B cell (primary cell): ENCODE data around the gene PLA2G5. TPM values are rescaled to one million over a fixed set of nuclear protein-coding genes. Genes with fewer than 3 reads are reported as not detected.

Experiments
- ATAC-seq: fragments of 200-7000 bp; cut with Tn5 transposase; one replicate; pipeline ENCODE4 v1.10.0; 2021; ENCODE audit warnings: low read depth, mild to moderate bottlenecking, moderate number of reproducible peaks, moderate library complexity
- CTCF ChIA-PET: fragments of 350-600 bp; sonication (Branson Sonifier 250); formaldehyde crosslinking; loops from one replicate; lab custom pipeline; 2021; ENCODE audit warnings: antibody characterized with exemption, inconsistent platforms; lab: Charles Lee
- POLR2A ChIA-PET: fragments of 350-600 bp; sonication (Branson Sonifier 250); formaldehyde crosslinking; loops from one replicate; lab custom pipeline; 2021; ENCODE audit warnings: antibody characterized with exemption; lab: Charles Lee
- DNase-seq: peaks from one replicate; pipeline ENCODE4 v3.0.0; 2013
- H2AFZ ChIP-seq: 2 replicates; pipeline ENCODE4 v1.6.1; 2012; ENCODE audit warnings: mild to moderate bottlenecking, low read depth, low read length; ENCODE audit not compliant: insufficient read depth, poor library complexity, severe bottlenecking
- H3K27ac ChIP-seq, 2 donors: 1 replicate in 1 of 2; 2 replicates in 1 of 2; pipeline ENCODE4 v1.5.1; 2012 to 2013; ENCODE audit warnings: low read length in 2 of 2, mild to moderate bottlenecking in 2 of 2, moderate library complexity in 1 of 2
- H3K27me3 ChIP-seq, 4 experiments: fragments of 200-600 bp in 1 of 4; sonication (generic) in 1 of 4; replicated peaks in 1 of 4; 1 replicate in 2 of 4; 2 replicates in 2 of 4; pipeline versions ENCODE4 v1.6.1 to v1.7.0; 2013 to 2016; ENCODE audit warnings: low read length in 3 of 4, mild to moderate bottlenecking in 2 of 4, mixed read lengths in 1 of 4, moderate library complexity in 1 of 4; ENCODE audit not compliant: insufficient read depth in 4 of 4, control insufficient read depth in 3 of 4; ENCODE audit errors: control extremely low read depth in 1 of 4
- H3K36me3 ChIP-seq, 2 experiments: replicated peaks in 1 of 2; 1 replicate in 1 of 2; 2 replicates in 1 of 2; pipeline versions ENCODE4 v1.6.1 to v1.7.1; 2013; ENCODE audit warnings: low read length in 1 of 2; ENCODE audit not compliant: insufficient read depth in 2 of 2, control insufficient read depth in 1 of 2; ENCODE audit errors: control extremely low read depth in 1 of 2, extremely low read depth in 1 of 2
- H3K4me1 ChIP-seq, 2 donors: fragments of 200-600 bp in 1 of 2; sonication (generic) in 1 of 2; 1 replicate in 1 of 2; 2 replicates in 1 of 2; pipeline versions ENCODE4 v1.5.1 to v1.6.1; 2013 to 2017; ENCODE audit warnings: low read length in 2 of 2; ENCODE audit not compliant: control insufficient read depth in 2 of 2, insufficient read depth in 2 of 2
- H3K4me2 ChIP-seq: replicated peaks from 2 replicates; pipeline ENCODE3; 2012; ENCODE audit warnings: mild to moderate bottlenecking, low read depth, low read length; ENCODE audit not compliant: poor library complexity, severe bottlenecking
- H3K4me3 ChIP-seq, 5 experiments: fragments of 200-600 bp in 1 of 5; sonication (generic) in 1 of 5; 1 replicate in 3 of 5; 2 replicates in 2 of 5; pipeline versions ENCODE4 v1.5.1 to v1.7.0; 2011 to 2016; ENCODE audit warnings: low read length in 4 of 5, mild to moderate bottlenecking in 4 of 5, low read depth in 2 of 5, control low read depth in 1 of 5, moderate library complexity in 1 of 5; ENCODE audit not compliant: insufficient read depth in 1 of 5; ENCODE audit errors: control extremely low read depth in 1 of 5, extremely low read depth in 1 of 5
- H3K79me2 ChIP-seq: fragments of 200-600 bp; sonication (generic); one replicate; pipeline ENCODE4 v1.6.0; 2016; ENCODE audit warnings: low read length; ENCODE audit not compliant: control insufficient read depth, insufficient read depth
- H3K9ac ChIP-seq: fragments of 200-600 bp; sonication (generic); 2 replicates; pipeline ENCODE4 v1.6.1; 2017; ENCODE audit warnings: mild to moderate bottlenecking, low read length, moderate library complexity
- H3K9me3 ChIP-seq, 3 donors: one replicate each; pipeline versions ENCODE4 v1.6.1 to v1.7.1; 2013; ENCODE audit warnings: low read length in 2 of 3; ENCODE audit not compliant: control insufficient read depth in 2 of 3, insufficient read depth in 1 of 3; ENCODE audit errors: control extremely low read depth in 1 of 3
- H4K20me1 ChIP-seq: 2 replicates; pipeline ENCODE4 v1.6.0; 2012; ENCODE audit warnings: mild to moderate bottlenecking, low read length; ENCODE audit not compliant: insufficient read depth, control insufficient read depth, poor library complexity, severe bottlenecking
- H3K27ac Mint-ChIP-seq: one replicate; pipeline ENCODE4 v1.8.0; 2021; ENCODE audit warnings: mixed read lengths
- H3K27me3 Mint-ChIP-seq: one replicate; pipeline ENCODE4 v1.8.0; 2021; ENCODE audit warnings: mixed read lengths
- H3K4me1 Mint-ChIP-seq: one replicate; pipeline ENCODE4 v1.8.0; 2021; ENCODE audit warnings: mixed read lengths
- H3K4me3 Mint-ChIP-seq: one replicate; pipeline ENCODE4 v1.8.0; 2021; ENCODE audit warnings: mixed read lengths
- H3K9me3 Mint-ChIP-seq: one replicate; pipeline ENCODE4 v1.8.0; 2022; ENCODE audit warnings: mixed read lengths; ENCODE audit not compliant: insufficient read depth
- EZH2 ChIP-seq: IDR thresholded peaks from 2 replicates; pipeline ENCODE4 v1.6.1; 2012; ENCODE audit warnings: borderline replicate concordance, low read depth, mild to moderate bottlenecking, moderate library complexity, low read length; ENCODE audit not compliant: insufficient read depth, poor library complexity, severe bottlenecking
- WGBS: methylation state at CpG from one replicate; pipeline ENCODE4 v1.1.5; 2013; ENCODE audit warnings: missing lambda C conversion rate; ENCODE audit not compliant: insufficient coverage; 5-methylcytosine and 5-hydroxymethylcytosine counted together
- intact Hi-C: fragments of 100-400 bp; cut with micrococcal nuclease; formaldehyde crosslinking; loops from one replicate; pipeline ENCODE4 v1.10.0; 2022
- polyA plus RNA-seq: library from polyadenylated mRNA; depleted of rRNA; stranded (reverse); fragments of >200 nt; gene quantifications from 2 replicates; pipeline ENCODE4 v1.2.3, GENCODE V29; 2012
- total RNA-seq, 2 donors: library from RNA; stranded (reverse); fragments of 120-200 nt in 1 of 2; gene quantifications; 1 replicate in 1 of 2; 2 replicates in 1 of 2; pipeline versions ENCODE4 v1.2.3 to v1.2.4, GENCODE V29; 2013 to 2022
- TF ChIP-seq, protein P1 (sequence below): fragments of 200-600 bp; IDR thresholded peaks from one replicate; pipeline ENCODE4 v1.8.0; 2022; ENCODE audit warnings: antibody characterized with exemption, mild to moderate bottlenecking

Gene PLA2G5
- total and polyA plus RNA-seq, 2 donors (not counting 1 experiment from before 2014, with no cell fraction given) = not detected

DNA sequence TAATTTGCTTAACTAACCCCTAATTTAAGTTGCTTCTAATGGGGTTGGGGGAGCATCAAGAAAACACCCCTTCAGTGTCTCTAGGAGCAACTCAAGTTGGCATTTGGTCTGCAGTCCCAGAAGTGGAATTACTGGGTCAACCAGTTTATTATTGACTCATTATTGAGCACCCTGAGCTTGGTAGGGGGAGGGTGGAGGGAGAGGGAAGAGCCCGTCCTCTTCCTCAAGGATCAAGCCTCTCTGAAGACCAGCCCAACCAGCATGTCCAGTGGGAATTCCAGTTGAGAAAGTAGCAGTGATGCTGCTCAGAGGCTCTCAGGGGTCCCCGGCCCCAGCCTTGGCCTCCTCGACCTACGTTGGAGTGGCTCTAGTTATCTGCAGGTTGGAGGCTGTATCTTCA lies 67.1 kb downstream of the PLA2G5 start:
- no peak overlapping the region for H2AFZ ChIP-seq
- peaks cover 0 to 6% (median 0%) of the 10 kb centered on the region in 4 experiments for H3K27me3 ChIP-seq
- no peak overlapping the region for H3K27ac ChIP-seq
- WGBS = 95% methylated on average over 3 of the region's 4 CpGs
- Mint-ChIP-seq H3K4me3 (no peak overlapping the region), H3K9me3 (no peaks in the 10 kb centered on the region), H3K27me3 (peaks cover 13% of the 10 kb centered on the region), H3K27ac (no peak overlapping the region), H3K4me1 (no peaks in the 10 kb centered on the region)
- intact Hi-C loops = no loop called here
- ChIA-PET POLR2A (no interaction called here), CTCF (no interaction called here)
- no peaks in the 10 kb centered on the region for H3K4me1 ChIP-seq
- ATAC-seq (no peak), DNase-seq (no peak)
- no peaks in the 10 kb centered on the region for H4K20me1 ChIP-seq
- H3K9me3 ChIP-seq = peaks cover 0 to 4% (median 0%) of the 10 kb centered on the region in 3 donors
- no peaks in the 10 kb centered on the region for H3K36me3 ChIP-seq
- no peaks in the 10 kb centered on the region for H3K79me2 ChIP-seq
- H3K4me3 ChIP-seq = no peak overlapping the region
- no peak for TF ChIP-seq EZH2
- TF ChIP-seq, protein P1, sequence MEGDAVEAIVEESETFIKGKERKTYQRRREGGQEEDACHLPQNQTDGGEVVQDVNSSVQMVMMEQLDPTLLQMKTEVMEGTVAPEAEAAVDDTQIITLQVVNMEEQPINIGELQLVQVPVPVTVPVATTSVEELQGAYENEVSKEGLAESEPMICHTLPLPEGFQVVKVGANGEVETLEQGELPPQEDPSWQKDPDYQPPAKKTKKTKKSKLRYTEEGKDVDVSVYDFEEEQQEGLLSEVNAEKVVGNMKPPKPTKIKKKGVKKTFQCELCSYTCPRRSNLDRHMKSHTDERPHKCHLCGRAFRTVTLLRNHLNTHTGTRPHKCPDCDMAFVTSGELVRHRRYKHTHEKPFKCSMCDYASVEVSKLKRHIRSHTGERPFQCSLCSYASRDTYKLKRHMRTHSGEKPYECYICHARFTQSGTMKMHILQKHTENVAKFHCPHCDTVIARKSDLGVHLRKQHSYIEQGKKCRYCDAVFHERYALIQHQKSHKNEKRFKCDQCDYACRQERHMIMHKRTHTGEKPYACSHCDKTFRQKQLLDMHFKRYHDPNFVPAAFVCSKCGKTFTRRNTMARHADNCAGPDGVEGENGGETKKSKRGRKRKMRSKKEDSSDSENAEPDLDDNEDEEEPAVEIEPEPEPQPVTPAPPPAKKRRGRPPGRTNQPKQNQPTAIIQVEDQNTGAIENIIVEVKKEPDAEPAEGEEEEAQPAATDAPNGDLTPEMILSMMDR = no peak
- no peak overlapping the region for H3K4me2 ChIP-seq
- H3K9ac ChIP-seq = no peak overlapping the region

DNA sequence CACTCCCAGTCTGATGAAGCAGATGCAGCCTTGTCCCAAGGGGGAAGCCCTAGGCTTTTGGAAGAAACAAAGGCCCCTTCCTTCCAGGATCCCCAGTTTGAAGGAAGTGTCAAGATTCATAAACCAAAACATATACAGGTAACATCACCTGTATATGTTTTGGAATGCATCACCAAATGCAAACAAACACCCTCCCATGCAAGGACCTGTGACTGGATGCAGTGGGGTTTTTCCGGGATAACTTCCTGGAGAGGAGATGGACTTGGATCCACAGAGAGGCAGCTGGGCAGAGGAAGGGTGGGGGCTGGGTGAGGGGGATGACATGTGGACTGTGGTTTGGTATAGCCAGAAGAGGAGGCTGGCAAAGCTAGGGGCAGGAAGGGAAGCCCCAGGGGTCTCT lies 67.6 kb downstream of the PLA2G5 start:
- Histone ChIP-seq H4K20me1 (no peaks in the 10 kb centered on the region), H3K4me1 (no peaks in the 10 kb centered on the region), H3K27ac (no peak overlapping the region), H3K79me2 (no peaks in the 10 kb centered on the region), H3K4me2 (no peak overlapping the region), H3K4me3 (no peak overlapping the region), H3K36me3 (no peaks in the 10 kb centered on the region), H3K9ac (no peak overlapping the region), H3K27me3 (peaks cover 0 to 6% (median 0%) of the 10 kb centered on the region in 4 experiments), H2AFZ (no peak overlapping the region), H3K9me3 (peaks cover 0 to 4% (median 0%) of the 10 kb centered on the region in 3 donors)
- CTCF ChIA-PET = no interaction called here
- H3K27me3 Mint-ChIP-seq = peaks cover 13% of the 10 kb centered on the region
- intact Hi-C loops = no loop called here
- POLR2A ChIA-PET = no interaction called here
- no CpG with 5 or more reads among the region's 1 CpG for WGBS
- DNase-seq (no peak), ATAC-seq (no peak)
- no peak overlapping the region for H3K4me3 Mint-ChIP-seq
- H3K4me1 Mint-ChIP-seq = no peaks in the 10 kb centered on the region
- no peaks in the 10 kb centered on the region for H3K9me3 Mint-ChIP-seq
- H3K27ac Mint-ChIP-seq = no peak overlapping the region
- TF ChIP-seq, protein P1 = no peak
- no peak for TF ChIP-seq EZH2
